ENCODE data around the gene TXNL4A. TPM values are rescaled to one million over a fixed set of nuclear protein-coding genes. Genes with fewer than 3 reads are reported as not detected.

Gene TXNL4A
- total RNA-seq, 1 donor = 29.9 TPM

GRCh38 chr18:79928563-79928960, 59.8 kb downstream of the TXNL4A start:
- Histone ChIP-seq H3K4me1 (ENCODE audit: insufficient read depth, low read length) (no peaks in the 10 kb centered on the region), H3K9me3 (ENCODE audit: low read depth, low read length) (peaks cover 46% of the 10 kb centered on the region), H3K4me3 (ENCODE audit: low read length) (no peak overlapping the region), H3K27me3 (ENCODE audit: insufficient read depth, low read length) (no peaks in the 10 kb centered on the region)

- Histone ChIP-seq H3K4me3 (ENCODE audit: low read length) (no peak overlapping the region), H3K4me1 (ENCODE audit: insufficient read depth, low read length) (no peaks in the 10 kb centered on the region), H3K27me3 (ENCODE audit: insufficient read depth, low read length) (no peaks in the 10 kb centered on the region), H3K9me3 (ENCODE audit: low read depth, low read length) (peaks cover 39% of the 10 kb centered on the region)
Measured at GRCh38 chr18:79927607-79928562, 60.5 kb downstream of the TXNL4A start.

DNA sequence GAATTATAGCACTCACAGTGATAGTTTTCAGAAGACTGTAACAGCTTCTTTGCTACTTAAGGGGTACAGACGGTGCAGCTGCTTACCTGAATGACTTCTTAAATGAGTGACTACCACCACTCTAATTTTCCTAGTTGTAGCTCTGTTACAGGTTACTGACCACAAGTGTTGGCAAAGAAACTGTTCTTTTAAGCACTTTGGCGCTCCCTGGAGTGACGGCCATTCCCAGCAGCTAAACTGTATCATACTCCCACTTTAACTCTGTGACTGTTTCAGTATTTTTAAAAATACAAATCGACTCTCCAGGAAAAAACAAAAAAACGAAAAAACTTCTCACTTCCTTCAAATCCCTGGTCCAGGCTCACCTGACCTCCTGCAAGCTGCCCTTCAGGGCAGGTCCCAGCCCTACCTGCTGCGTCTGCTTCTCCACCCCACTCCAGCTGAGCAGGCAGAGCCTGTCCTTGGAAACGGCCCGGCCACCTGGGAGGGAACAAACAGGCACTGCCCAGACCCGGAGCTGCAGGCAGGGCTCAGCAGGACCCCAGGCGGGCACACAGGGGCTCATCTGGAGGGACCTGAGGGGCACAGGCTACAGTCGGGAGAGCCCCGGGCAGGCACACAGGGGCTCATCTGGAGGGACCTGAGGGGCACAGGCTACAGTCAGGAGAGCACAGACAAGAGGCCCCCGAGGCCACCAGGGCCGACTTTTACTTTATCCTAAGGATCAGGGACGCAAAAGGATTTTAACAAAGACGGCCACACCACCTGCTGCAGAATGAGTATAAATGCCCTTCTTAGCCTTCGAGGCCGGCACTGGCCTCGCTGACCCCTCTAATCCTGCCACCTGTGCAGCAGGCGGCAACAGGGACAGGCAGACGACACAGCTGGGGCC, 61.4 kb downstream of the TXNL4A start:
- H3K4me3 ChIP-seq (ENCODE audit: low read length) = no peak overlapping the region
- peaks cover 30% of the 10 kb centered on the region for H3K9me3 ChIP-seq (ENCODE audit: low read depth, low read length)
- no peaks in the 10 kb centered on the region for H3K27me3 ChIP-seq (ENCODE audit: insufficient read depth, low read length)
- no peaks in the 10 kb centered on the region for H3K4me1 ChIP-seq (ENCODE audit: insufficient read depth, low read length)

GRCh38 chr18:79926306-79926705, 62.1 kb downstream of the TXNL4A start:
- Histone ChIP-seq H3K9me3 (ENCODE audit: low read depth, low read length) (peaks cover 24% of the 10 kb centered on the region), H3K4me1 (ENCODE audit: insufficient read depth, low read length) (no peaks in the 10 kb centered on the region), H3K4me3 (ENCODE audit: low read length) (no peak overlapping the region), H3K27me3 (ENCODE audit: insufficient read depth, low read length) (no peaks in the 10 kb centered on the region)

GRCh38 chr18:79924814-79925731, 63.3 kb downstream of the TXNL4A start:
- H3K9me3 ChIP-seq (ENCODE audit: low read depth, low read length) = peaks cover 11% of the 10 kb centered on the region

GRCh38 chr18:79923896-79924585, 64.3 kb downstream of the TXNL4A start:
- H3K4me3 ChIP-seq (ENCODE audit: low read length) = no peak overlapping the region
- H3K27me3 ChIP-seq (ENCODE audit: insufficient read depth, low read length) = no peaks in the 10 kb centered on the region
- peaks cover 1% of the 10 kb centered on the region for H3K9me3 ChIP-seq (ENCODE audit: low read depth, low read length)
- H3K4me1 ChIP-seq (ENCODE audit: insufficient read depth, low read length) = no peaks in the 10 kb centered on the region

More at GRCh38 chr18:79924814-79925731, 63.3 kb downstream of the TXNL4A start:
- H3K27me3 ChIP-seq (ENCODE audit: insufficient read depth, low read length) = no peaks in the 10 kb centered on the region
- no peak overlapping the region for H3K4me3 ChIP-seq (ENCODE audit: low read length)
- no peaks in the 10 kb centered on the region for H3K4me1 ChIP-seq (ENCODE audit: insufficient read depth, low read length)

- Histone ChIP-seq H3K4me3 (ENCODE audit: low read length) (no peak overlapping the region), H3K4me1 (ENCODE audit: insufficient read depth, low read length) (no peaks in the 10 kb centered on the region), H3K27me3 (ENCODE audit: insufficient read depth, low read length) (no peaks in the 10 kb centered on the region), H3K9me3 (ENCODE audit: low read depth, low read length) (no peaks in the 10 kb centered on the region)
Measured at GRCh38 chr18:79922971-79923411, 65.4 kb downstream of the TXNL4A start.

GRCh38 chr18:79921984-79922965, 66.1 kb downstream of the TXNL4A start:
- Histone ChIP-seq H3K9me3 (ENCODE audit: low read depth, low read length) (no peaks in the 10 kb centered on the region), H3K4me3 (ENCODE audit: low read length) (no peak overlapping the region), H3K27me3 (ENCODE audit: insufficient read depth, low read length) (no peaks in the 10 kb centered on the region), H3K4me1 (ENCODE audit: insufficient read depth, low read length) (no peaks in the 10 kb centered on the region)

Other genes with a start within 250 kb of the TXNL4A start
- gene KCNG2, start 190.6 kb downstream of the TXNL4A start, total RNA-seq = 0.10 TPM
- gene SLC66A2, start 36.9 kb downstream of the TXNL4A start, total RNA-seq = 26.9 TPM
- 18.6 TPM for gene HSBP1L1, start 23.9 kb downstream of the TXNL4A start, total RNA-seq
- gene RBFA, start 45.9 kb upstream of the TXNL4A start, total RNA-seq = 8.4 TPM
- 83.3 TPM for gene ADNP2, start 120.7 kb upstream of the TXNL4A start, total RNA-seq

Data from mononuclear cell (primary cell).